GM19328 (cell line): ENCODE results near the gene RXYLT1.
A peak's percentile ranks its signal among the peaks of the same experiment; 100 is the strongest.
"Not testable (repeated sequence)": the region's sequence is repeated elsewhere in the genome, so short reads cannot be mapped to it uniquely, and the experiment has no call there.

Experiments
- ATAC-seq: cut with Tn5 transposase; IDR thresholded peaks from one replicate; pipeline ENCODE4 v1.9.1; 2021; ENCODE audit warnings: mild to moderate bottlenecking, moderate library complexity; ENCODE audit not compliant: unreplicated experiment

Gene RXYLT1

DNA sequence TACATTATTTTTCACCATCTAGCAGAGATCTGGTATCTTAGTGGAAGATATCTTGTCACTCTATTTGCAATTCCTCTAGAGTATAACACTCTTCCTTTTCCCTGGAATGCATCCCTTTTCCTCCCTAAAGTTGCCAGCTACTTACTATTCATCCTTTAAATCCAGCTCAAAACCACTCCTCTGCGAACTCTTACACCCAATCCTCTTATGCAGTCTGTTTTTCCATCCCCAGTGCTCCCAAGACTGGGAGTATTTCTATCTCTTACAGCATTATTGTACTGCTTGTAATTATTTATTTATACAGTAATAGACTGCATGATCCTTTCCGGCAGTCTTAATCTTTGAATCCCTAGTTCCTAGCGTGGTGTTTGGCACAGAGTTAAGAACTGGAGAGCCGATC, 61.9 kb downstream of the RXYLT1 start:
- ATAC-seq, result no peak

DNA sequence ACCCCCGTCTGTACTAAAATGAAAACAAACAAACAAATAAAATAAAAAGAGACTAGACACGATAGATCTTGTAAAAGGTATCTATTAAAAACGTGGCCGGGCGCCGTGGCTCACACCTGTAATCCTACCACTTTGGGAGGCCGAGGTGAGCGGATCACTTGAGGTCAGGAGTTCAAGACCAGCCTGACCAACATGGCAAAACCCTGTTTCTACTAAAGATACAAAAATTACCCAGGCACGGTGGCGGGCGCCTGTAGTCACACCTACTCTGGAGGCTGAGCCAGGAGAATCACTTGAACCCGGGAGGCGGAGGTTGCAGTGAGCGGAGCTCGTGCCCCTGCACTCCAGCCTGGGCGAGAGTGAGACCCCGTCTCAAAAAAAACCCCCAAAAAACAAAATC, 63.0 kb downstream of the RXYLT1 start:
- ATAC-seq, result not testable (repeated sequence)

DNA sequence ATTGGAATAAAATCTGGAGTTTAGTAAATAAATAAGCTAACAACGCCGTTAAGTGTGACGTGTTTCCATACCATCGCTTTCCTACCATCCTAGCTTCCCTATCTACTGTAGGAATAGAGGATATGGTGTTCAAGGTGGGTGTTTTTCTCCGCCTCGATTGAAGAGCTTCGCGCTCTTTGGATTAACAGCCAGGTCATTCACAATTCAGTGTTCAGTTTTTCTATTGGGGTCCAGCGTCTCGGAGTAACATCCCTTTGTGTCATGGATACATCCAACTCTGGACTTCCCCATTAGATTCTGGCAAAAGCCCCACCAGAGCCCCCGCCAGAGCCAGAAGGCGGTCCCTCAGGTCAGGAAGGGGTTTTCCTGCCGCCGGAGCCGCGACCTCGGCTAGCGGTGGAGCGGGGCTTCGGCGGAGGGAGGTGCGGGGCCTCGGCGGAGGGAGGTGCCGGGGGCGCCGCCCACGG, 63.6 kb downstream of the RXYLT1 start:
- ATAC-seq, result no peak

DNA sequence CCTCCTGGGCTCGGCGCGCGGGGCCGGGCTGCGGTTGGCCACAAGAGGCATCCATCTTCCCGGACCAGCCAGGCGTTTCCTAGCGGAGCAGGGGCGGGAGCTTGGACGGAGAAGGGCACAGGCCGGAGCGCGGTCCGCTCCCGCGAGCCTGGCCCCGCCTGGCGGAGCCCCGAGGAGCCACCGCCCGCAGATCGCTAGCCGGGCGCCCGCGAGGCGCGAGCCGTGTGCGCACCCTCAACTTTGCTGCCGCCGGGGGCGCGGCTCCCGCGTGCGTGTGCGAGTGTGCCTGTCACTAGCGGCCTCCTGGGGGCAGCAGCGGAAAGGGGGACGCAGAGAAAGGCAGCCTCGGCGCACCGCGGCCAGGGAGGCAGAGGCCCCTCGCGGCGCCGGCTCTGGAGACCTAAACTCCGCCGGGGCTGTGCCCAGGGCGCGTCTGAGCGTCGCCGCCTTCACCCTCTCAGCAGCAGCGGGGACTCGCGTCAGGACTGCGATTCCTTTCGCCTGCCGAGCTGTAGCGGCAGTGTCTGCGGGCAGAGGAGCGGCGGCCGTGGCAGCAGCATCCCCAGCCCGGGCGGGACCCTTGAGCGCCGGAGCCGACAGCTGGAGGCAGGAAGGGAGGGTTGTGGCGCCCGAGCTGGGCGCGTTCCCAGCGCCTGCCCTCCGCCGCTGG, 64.1 kb downstream of the RXYLT1 start:
- ATAC-seq, result peak; percentile 94

DNA sequence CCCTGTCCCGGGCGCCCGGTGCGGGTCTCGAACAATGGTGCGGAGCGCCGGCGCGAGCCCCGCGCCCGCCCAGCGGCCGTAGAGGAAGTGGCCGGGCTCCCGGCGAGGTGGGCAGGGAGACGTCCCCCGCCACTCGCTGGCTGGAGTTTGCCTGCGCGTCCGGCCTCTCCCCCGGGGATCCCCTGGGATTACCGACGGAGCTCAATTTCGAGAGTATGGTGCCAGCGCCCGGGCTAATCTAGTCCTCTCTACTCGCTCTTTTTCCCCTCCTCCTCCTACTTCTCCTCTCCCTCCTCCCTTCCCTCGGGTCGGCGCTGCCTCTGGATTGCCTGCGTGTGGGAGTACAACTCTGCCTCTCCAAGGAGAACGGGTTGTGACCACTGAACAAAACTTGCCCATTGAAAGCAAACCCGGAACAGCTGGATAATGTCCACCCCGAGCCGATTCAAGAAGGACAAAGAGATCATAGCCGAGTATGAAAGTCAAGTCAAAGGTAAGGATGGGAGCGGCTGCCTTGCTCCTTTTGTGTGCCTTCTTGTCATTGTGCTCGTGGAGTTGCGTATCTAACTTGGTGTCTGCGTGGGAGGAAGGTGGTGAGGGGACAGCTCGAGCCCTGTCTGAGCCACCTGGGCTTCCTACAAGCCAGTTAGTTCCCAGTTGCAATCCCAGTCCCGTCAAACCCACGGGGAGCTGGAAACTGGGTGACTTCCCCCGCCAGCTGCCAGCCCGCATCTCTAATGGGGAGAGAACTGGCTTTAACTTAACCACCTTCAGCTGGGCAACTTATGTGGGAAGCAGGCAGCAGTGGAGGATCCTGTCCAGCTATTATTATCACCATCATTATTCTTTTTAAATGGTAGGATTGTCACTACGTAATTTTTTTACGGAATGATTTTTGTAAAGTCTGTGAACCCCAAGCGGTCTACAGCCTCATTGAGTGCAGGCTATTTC, 65.0 kb downstream of the RXYLT1 start, which contains the start of gene SRGAP1:
Gene SRGAP1, plus strand, starts transcription at position 310 of the 951 bp plus-strand sequence. Its CDS starts 117 bp downstream, at position 427.
- peak; percentile 22 for ATAC-seq

DNA sequence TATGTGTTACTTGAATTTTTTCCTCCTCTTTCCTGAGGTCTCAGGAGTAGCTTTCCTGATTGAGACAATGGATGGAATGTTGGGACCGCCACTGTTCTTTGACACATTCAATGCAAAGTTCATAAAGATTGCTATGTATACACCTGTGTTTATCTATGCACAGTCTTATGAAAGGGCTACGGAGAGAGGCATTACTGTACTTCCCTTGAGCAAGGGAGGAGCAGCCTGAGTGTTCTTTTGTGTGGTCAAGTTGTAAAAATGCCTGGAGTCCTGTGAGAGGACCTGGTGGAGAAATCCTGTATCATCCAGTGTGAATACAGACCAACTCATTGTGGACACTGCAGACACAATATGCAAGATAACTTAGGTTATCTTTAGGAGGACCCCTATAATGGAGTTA, 66.0 kb downstream of the RXYLT1 start:
- ATAC-seq, result no peak

DNA sequence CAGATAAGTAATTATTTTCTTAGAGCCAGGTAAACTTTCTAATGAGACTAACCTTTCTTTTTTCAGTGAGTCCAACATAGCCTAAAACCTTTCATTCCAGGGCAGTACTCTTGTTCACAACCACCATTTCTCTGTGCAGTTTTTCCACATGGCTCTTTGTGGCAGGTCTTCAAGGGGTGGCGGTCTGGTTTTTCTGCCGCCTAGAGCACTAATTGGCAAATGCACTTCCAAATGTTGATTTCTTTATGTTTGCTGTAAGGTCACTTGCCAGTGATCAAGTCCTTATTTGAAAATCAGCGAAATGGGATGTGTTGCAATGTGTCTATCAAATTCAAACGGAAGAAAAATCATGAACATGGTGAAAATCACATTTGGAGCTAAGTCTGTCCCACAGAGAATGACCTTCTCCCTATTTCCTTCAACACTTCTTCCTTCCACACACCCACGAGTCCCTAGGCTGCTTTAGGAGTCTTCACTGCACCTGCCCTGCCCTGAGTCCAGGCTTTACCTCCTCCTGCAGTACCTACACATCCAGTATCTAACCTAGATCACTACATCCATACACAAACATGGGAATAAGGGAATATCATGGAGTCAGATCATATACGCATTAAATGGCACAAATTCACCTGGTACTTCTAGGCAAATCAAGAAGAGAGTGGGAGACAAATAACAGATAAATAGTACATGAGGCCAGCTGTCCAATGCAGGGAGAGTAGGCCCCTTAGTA, 66.7 kb downstream of the RXYLT1 start:
- no peak for ATAC-seq

DNA sequence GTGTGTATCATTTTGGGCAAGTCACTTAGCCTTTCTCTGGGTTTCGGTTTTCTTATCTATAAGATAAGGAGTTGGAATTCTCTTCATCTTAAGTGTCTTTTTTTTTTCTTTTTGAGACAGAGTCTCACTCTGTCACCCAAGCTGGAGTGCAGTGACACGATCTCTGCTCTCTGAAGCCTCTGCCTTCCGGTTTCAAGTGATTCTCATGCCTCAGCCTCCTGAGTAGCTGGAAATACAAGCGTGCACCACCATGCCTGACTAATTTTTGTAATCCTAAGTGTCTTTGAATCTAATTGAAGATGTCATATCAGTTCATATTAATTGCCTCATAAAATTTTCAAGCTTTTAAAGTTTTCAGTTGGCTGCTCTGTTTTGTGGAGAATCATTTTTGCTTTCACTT, 68.7 kb downstream of the RXYLT1 start:
- no peak for ATAC-seq

DNA sequence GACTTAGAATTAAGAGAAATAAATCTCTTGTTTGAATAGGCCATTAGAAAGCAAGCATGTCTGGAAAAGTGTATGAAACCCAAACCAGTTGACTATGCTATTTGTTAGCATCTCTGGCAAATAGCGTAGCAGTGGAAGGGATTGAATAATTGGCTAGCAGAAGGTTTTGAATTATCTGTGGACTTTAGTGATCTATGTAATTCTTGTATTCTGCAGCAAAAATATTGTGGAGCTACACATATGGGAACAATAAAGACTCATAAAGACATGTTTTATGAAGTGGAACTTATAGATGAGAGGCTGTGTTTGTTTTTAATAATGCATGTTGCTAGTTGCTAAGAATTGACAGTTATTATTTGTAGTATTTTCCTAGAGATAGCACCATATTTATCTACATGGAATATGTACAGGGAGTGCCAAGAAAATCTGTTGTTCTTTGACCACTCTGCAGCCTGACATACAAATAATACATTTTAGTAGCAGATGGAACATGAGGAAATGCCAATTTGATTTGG, 69.5 kb downstream of the RXYLT1 start:
- ATAC-seq, result no peak

DNA sequence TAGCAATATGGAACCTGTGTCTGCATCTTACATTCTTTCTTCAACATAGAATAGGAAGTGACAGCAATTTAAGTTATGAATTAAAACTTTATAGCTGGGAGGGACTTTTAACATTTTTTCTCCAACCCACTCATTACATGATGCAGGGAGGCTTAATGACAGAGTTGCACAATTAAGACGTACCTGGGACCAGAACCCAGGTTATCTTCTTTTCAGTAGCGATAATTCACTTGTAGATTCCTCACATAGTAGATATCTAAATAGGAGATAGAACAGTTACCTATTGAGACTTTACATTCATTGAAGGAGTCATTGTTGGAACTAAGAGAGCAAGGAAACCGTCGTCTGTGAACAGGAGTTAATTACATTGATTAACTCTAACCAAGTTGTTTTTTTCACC, 69.9 kb downstream of the RXYLT1 start:
- ATAC-seq, result no peak

DNA sequence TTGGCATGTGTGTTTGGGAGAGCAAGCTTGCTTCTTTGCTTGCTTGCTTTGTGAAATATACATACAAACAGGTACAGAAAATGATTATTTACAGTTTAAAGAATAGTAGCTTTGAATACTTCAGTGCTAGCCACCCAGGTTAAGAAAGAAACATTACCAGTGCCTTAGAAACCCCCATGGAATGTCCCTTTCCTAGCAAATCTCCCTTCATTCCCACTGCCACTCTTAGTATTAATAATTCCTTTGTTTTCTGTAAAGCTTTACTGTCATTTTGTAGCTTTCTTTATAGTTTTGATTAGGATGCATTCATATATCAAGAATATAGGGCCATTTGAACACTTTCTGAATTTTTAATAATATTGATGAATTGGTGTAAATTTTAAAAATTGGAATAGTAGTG, 74.3 kb downstream of the RXYLT1 start:
- ATAC-seq, result no peak

DNA sequence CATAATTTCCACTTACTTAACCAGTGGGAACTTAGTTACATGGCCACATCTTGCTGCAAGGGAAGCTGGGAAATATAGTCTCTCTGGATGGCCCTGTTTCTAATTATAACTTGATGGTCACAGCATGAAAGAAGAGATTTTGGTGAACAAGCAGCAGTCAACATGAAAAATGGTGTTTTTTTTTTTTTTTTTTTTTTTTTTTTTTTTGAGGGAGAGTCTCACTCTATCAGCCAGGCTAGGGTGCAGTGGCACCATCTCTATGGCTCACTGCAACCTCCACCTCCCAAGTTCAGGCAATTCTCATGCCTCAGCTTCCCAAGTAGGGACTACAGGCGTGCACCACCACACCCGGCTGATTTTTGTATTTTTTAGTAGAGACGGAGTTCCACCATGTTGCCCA, 75.6 kb downstream of the RXYLT1 start:
- ATAC-seq, result no peak

DNA sequence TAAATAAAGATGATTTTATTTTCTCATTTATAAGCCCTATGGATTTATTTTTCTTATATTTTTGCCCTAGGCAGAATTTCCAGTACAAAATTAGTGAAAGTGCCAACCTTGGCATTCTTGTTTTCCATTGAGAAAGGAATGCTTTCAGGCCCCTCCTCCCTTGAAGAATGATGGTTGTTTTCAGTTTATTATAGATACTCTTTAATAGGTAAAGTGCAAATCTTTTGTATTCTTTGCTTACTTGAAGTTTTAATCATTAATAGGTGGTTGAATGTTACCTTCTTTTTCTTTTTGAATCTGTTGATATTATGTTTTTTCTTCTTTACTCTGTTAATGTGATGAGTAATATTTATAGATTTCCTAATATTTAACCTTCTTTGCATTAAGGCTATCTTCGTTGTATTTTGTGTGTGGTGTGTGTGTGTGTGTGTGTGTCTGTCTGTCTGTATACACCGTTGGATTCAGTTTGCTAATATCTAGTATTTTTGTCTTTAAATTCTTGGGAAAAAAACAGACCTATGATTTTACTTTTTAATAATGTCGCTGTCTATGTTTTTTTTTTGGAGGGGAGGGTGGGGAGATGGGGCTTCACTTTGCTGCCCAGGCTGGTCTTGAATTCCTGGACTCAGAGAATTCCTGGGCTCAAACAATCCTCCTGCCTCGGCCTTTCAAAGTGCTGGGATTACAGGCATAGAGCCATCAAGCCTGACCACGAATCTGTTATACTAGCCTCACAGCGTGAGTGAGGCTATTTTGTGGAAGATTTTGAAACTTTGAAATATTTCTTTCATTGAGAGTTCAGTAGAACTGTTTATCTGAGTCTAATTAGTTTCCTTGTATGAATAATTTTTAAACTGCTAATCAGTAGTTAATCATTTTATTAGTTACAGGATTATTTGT, 78.3 kb downstream of the RXYLT1 start:
- no peak for ATAC-seq
